IMR-90 (cell line): ENCODE measurements around the gene EPO. TPM values are rescaled to one million over a fixed set of nuclear protein-coding genes. Genes with fewer than 3 reads are reported as not detected.

Experiments
- CEBPB ChIP-seq: IDR thresholded peaks from 2 replicates; pipeline ENCODE4 v1.6.1; 2012; ENCODE audit warnings: low read depth, low read length, improper control_type of control experiment
- MXI1 ChIP-seq: IDR thresholded peaks from 2 replicates; pipeline ENCODE4 v1.6.1; 2012; ENCODE audit warnings: low read depth, mild to moderate bottlenecking, low read length, moderate library complexity, borderline replicate concordance
- polyA plus RNA-seq, 3 experiments: library from polyadenylated mRNA; depleted of rRNA; stranded (reverse); fragments of >200 nt; gene quantifications; 2 replicates each; pipeline ENCODE4 v1.2.3, GENCODE V29; 2012; ENCODE audit warnings: low replicate concordance in 1 of 3
- total RNA-seq: library from RNA; depleted of rRNA; stranded (reverse); fragments of >200 nt; gene quantifications from 2 replicates; pipeline ENCODE4 v1.2.3, GENCODE V29; 2012

The EPO gene
- total and polyA plus RNA-seq, 2 of the 4 experiments (the other 2 are of a cell fraction) = not detected

- TF ChIP-seq CEBPB (no peak), MXI1 (no peak)
Observed at GRCh38 chr7:100689230-100690135, 30.8 kb upstream of the EPO start (continued).
